Vagina (tissue), 2 donors: ENCODE data around the gene RNF144A. TPM values are rescaled to one million over a fixed set of nuclear protein-coding genes. Genes with fewer than 3 reads are reported as not detected.
A peak's percentile ranks its signal among the peaks of the same experiment; 100 is the strongest.

Experiments used
- DNase-seq, 2 donors: peaks; one replicate each; pipeline ENCODE4 v3.0.0-alpha.2; 2017; ENCODE audit errors: extremely low spot score in 2 of 2
- H3K27ac ChIP-seq: fragments of 200-600 bp; sonication (generic); one replicate; pipeline ENCODE4 v1.5.1; 2019
- H3K27me3 ChIP-seq: fragments of 200-600 bp; sonication (generic); one replicate; pipeline ENCODE4 v1.5.1; 2019
- H3K36me3 ChIP-seq, 2 donors: fragments of 200-600 bp; sonication (generic); one replicate each; pipeline ENCODE4 v1.5.1; 2017 to 2019
- H3K4me1 ChIP-seq: fragments of 200-600 bp; sonication (generic); one replicate; pipeline ENCODE4 v1.5.1; 2019
- H3K4me3 ChIP-seq, 2 donors: fragments of 200-600 bp; sonication (generic); 1 replicate in 1 of 2; 2 replicates in 1 of 2; pipeline ENCODE4 v1.5.1; 2016 to 2019
- H3K9me3 ChIP-seq: fragments of 200-600 bp; sonication (generic); one replicate; pipeline ENCODE4 v1.5.1; 2019
- CTCF ChIP-seq, 3 experiments: fragments of 450-650 bp in 2 of 3; fragments of 200-600 bp in 1 of 3; sonication (generic) in 1 of 3; IDR thresholded peaks; one replicate each; pipeline ENCODE4 v1.5.1; 2017 to 2019; ENCODE audit warnings: antibody characterized with exemption in 3 of 3, mild to moderate bottlenecking in 2 of 3, moderate library complexity in 2 of 3
- POLR2A ChIP-seq, 2 donors: fragments of 450-650 bp; IDR thresholded peaks; one replicate each; pipeline ENCODE4 v1.6.1; 2017; ENCODE audit warnings: antibody characterized with exemption in 2 of 2, mild to moderate bottlenecking in 2 of 2, moderate library complexity in 2 of 2
- POLR2AphosphoS5 ChIP-seq, 2 donors: sonication (generic); formaldehyde crosslinking; IDR thresholded peaks; one replicate each; pipeline ENCODE4 v1.9.0; 2017; ENCODE audit warnings: antibody characterized with exemption in 2 of 2, mild to moderate bottlenecking in 2 of 2, low read depth in 1 of 2; ENCODE audit not compliant: insufficient read depth in 1 of 2
- intact Hi-C: fragments of 100-400 bp; cut with DNase I; formaldehyde crosslinking; loops from one replicate; pipeline ENCODE4 v1.15.1; 2023
- total RNA-seq: library from RNA; depleted of rRNA; stranded (reverse); fragments of >200 nt; gene quantifications from one replicate; pipeline ENCODE4 v1.2.3, GENCODE V29; 2016

The RNF144A gene
- total RNA-seq, 1 donor from 2014 or later = 17.2 TPM

- DNase-seq = peak; percentile 67 to 93
- Histone ChIP-seq H3K36me3 (no peaks in the 10 kb centered on the region), H3K4me3 (no peak overlapping the region), H3K27me3 (no peaks in the 10 kb centered on the region), H3K27ac (peak overlapping the region; percentile 76), H3K9me3 (no peaks in the 10 kb centered on the region), H3K4me1 (peaks cover 53% of the 10 kb centered on the region)
- no peak for TF ChIP-seq CTCF (IDR thresholded peaks at IDR 0.05)
- TF ChIP-seq POLR2AphosphoS5 (IDR thresholded peaks at IDR 0.05; ENCODE audit: insufficient read depth in 1 of 2, low read depth in 1 of 2) = peak; percentile 16 to 45
- intact Hi-C loops = no loop called here
Measured at GRCh38 chr2:6958616-6959235, 41.5 kb downstream of the RNF144A start.

- H3K27ac ChIP-seq = peak overlapping the region; percentile 76
- peak in 1 of 2 donors; percentile 84 for DNase-seq
- TF ChIP-seq POLR2A (IDR thresholded peaks at IDR 0.05) (no peak), CTCF (IDR thresholded peaks at IDR 0.05) (no peak), POLR2AphosphoS5 (IDR thresholded peaks at IDR 0.05; ENCODE audit: insufficient read depth in 1 of 2, low read depth in 1 of 2) (no peak)
- no peaks in the 10 kb centered on the region for H3K27me3 ChIP-seq
- no peaks in the 10 kb centered on the region for H3K36me3 ChIP-seq
- intact Hi-C loops = no loop called here
- no peaks in the 10 kb centered on the region for H3K9me3 ChIP-seq
- peaks cover 53% of the 10 kb centered on the region for H3K4me1 ChIP-seq
- no peak overlapping the region for H3K4me3 ChIP-seq
Measured at GRCh38 chr2:6959751-6960150, 42.5 kb downstream of the RNF144A start.

- Histone ChIP-seq H3K4me3 (no peak overlapping the region), H3K27ac (peak overlapping the region; percentile 76), H3K27me3 (no peaks in the 10 kb centered on the region), H3K9me3 (no peaks in the 10 kb centered on the region), H3K4me1 (peaks cover 49% of the 10 kb centered on the region), H3K36me3 (no peaks in the 10 kb centered on the region)
- peak in 1 of 2 donors; percentile 69 for TF ChIP-seq POLR2AphosphoS5 (IDR thresholded peaks at IDR 0.05; ENCODE audit: insufficient read depth in 1 of 2, low read depth in 1 of 2)
- TF ChIP-seq CTCF (IDR thresholded peaks at IDR 0.05) = no peak
- TF ChIP-seq POLR2A (IDR thresholded peaks at IDR 0.05) = no peak
- intact Hi-C loops = no loop called here
- peak; percentile 79 to 91 for DNase-seq
Measured at GRCh38 chr2:6960659-6961058, 43.4 kb downstream of the RNF144A start.

GRCh38 chr2:6963727-6964126, 46.5 kb downstream of the RNF144A start:
- H3K27ac ChIP-seq = no peak overlapping the region
- no peaks in the 10 kb centered on the region for H3K36me3 ChIP-seq
- peaks cover 22% of the 10 kb centered on the region for H3K4me1 ChIP-seq
- H3K9me3 ChIP-seq = no peaks in the 10 kb centered on the region
- intact Hi-C loops = no loop called here
- H3K27me3 ChIP-seq = no peaks in the 10 kb centered on the region
- DNase-seq = peak; percentile 34 to 58
- no peak for TF ChIP-seq POLR2A (IDR thresholded peaks at IDR 0.05)
- TF ChIP-seq CTCF (IDR thresholded peaks at IDR 0.05) = no peak
- no peak for TF ChIP-seq POLR2AphosphoS5 (IDR thresholded peaks at IDR 0.05; ENCODE audit: insufficient read depth in 1 of 2, low read depth in 1 of 2)
- no peak overlapping the region for H3K4me3 ChIP-seq

GRCh38 chr2:6965071-6965795, 48.0 kb downstream of the RNF144A start:
- Histone ChIP-seq H3K4me1 (peaks cover 17% of the 10 kb centered on the region), H3K4me3 (no peak overlapping the region), H3K36me3 (no peaks in the 10 kb centered on the region), H3K27ac (no peak overlapping the region), H3K27me3 (no peaks in the 10 kb centered on the region), H3K9me3 (no peaks in the 10 kb centered on the region)
- DNase-seq = peak; percentile 52 to 72
- TF ChIP-seq CTCF (IDR thresholded peaks at IDR 0.05) (no peak), POLR2A (IDR thresholded peaks at IDR 0.05) (no peak), POLR2AphosphoS5 (IDR thresholded peaks at IDR 0.05; ENCODE audit: insufficient read depth in 1 of 2, low read depth in 1 of 2) (no peak)
- intact Hi-C loops = no loop called here
